HFFc6 (cell line): Measurements from ENCODE around the gene PACRG. TPM values are rescaled to one million over a fixed set of nuclear protein-coding genes. Genes with fewer than 3 reads are reported as not detected.
A peak's percentile ranks its signal among the peaks of the same experiment; 100 is the strongest.

Experiments used
- DNase-seq: peaks from one replicate; pipeline ENCODE4 v3.0.0-alpha.2; 2018
- H3K27ac Mint-ChIP-seq: 2 replicates; pipeline ENCODE4 v1.8.0; 2020; ENCODE audit warnings: mild to moderate bottlenecking, mixed read lengths
- H3K27me3 Mint-ChIP-seq: 2 replicates; pipeline ENCODE4 v1.8.0; 2021; ENCODE audit warnings: mild to moderate bottlenecking, moderate library complexity, mixed read lengths; ENCODE audit not compliant: insufficient read depth
- H3K36me3 Mint-ChIP-seq: 2 replicates; pipeline ENCODE4 v1.8.0; 2021; ENCODE audit warnings: low read depth, mixed read lengths
- H3K4me1 Mint-ChIP-seq: 2 replicates; pipeline ENCODE4 v1.8.0; 2020; ENCODE audit warnings: low read depth, mixed read lengths
- H3K4me3 Mint-ChIP-seq: 2 replicates; pipeline ENCODE4 v1.8.0; 2020; ENCODE audit warnings: mild to moderate bottlenecking, moderate library complexity, mixed read lengths
- H3K9me3 Mint-ChIP-seq: 2 replicates; pipeline ENCODE4 v1.8.0; 2020; ENCODE audit warnings: mild to moderate bottlenecking, mixed read lengths
- total RNA-seq, 6 experiments: library from RNA; stranded (reverse); fragmentation: NEBNext Ultra II Directional; extraction: Animal tissue kit (Norgen Biotek cat#: 25700); gene quantifications; 2 replicates in 1 of 6; 3 replicates in 5 of 6; pipeline ENCODE4 v1.2.3, GENCODE V29; 2021
- TF ChIP-seq, protein P1 (sequence below): fragments of 200-600 bp; sonication (generic); IDR thresholded peaks from 2 replicates; pipeline ENCODE4 v1.5.0; 2021; ENCODE audit warnings: antibody characterized with exemption, mild to moderate bottlenecking

PACRG gene
- total RNA-seq, 6 experiments from 2014 or later, result not detected

DNA sequence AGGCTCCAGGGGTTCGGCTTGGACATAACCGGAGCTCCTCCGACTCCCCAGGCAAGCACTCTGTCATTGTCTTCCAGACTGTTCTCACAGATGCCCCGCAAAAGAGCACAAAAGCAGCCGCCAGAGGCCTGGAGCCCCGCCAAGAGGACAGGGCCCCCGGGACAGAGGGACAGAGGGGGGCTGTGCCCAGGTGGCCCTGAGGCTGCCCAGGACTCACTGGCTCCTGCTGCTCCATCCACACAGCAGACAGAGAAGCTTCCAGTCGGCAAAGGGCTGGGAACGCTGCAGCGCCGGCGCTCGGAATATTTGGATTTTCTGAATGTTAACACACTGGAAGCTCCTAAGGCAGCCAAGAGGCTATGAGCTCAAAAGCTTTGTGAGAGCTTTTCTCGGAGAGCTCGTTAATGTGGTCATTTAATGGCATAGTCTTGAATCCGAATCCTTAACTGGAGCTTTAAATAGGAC lies 618.8 kb downstream of the PACRG start:
- Mint-ChIP-seq H3K27ac (no peak overlapping the region), H3K4me1 (peaks cover 30% of the 10 kb centered on the region; the same call in 1 of the 2 replicates), H3K36me3 (no peaks in the 10 kb centered on the region), H3K27me3 (peaks cover 6% of the 10 kb centered on the region; the same call in 1 of the 2 replicates), H3K4me3 (no peak overlapping the region), H3K9me3 (peaks cover 6% of the 10 kb centered on the region; the same call in 1 of the 2 replicates)
- TF ChIP-seq, protein P1, sequence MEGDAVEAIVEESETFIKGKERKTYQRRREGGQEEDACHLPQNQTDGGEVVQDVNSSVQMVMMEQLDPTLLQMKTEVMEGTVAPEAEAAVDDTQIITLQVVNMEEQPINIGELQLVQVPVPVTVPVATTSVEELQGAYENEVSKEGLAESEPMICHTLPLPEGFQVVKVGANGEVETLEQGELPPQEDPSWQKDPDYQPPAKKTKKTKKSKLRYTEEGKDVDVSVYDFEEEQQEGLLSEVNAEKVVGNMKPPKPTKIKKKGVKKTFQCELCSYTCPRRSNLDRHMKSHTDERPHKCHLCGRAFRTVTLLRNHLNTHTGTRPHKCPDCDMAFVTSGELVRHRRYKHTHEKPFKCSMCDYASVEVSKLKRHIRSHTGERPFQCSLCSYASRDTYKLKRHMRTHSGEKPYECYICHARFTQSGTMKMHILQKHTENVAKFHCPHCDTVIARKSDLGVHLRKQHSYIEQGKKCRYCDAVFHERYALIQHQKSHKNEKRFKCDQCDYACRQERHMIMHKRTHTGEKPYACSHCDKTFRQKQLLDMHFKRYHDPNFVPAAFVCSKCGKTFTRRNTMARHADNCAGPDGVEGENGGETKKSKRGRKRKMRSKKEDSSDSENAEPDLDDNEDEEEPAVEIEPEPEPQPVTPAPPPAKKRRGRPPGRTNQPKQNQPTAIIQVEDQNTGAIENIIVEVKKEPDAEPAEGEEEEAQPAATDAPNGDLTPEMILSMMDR, result no peak
- no peak for DNase-seq

DNA sequence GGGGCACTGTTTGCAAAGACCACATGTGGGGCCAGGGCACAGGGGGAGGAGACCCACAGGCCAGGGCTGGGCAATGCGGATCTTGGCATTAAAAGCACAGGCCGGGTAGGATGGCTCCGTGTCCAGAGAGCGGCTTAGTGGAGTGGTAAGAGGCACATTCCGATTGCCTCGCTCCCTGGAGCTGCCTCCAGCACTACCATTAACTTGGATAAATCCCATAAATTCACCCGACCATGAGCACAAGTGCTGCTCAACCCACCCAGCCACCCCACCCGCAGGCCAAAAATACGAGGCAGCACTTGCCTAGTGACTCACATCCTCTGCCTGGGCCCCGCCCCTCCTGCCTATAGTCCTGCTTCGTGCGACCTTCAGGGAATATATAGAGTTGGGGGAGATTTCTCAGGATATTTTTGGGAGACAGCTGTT lies 619.3 kb downstream of the PACRG start:
- DNase-seq, result no peak
- TF ChIP-seq, protein P1, result no peak
- Mint-ChIP-seq H3K27ac (peak overlapping the region; percentile 19; the same call in 1 of the 2 replicates), H3K9me3 (peaks cover 6% of the 10 kb centered on the region; the same call in 1 of the 2 replicates), H3K27me3 (peaks cover 6% of the 10 kb centered on the region; the same call in 1 of the 2 replicates), H3K4me3 (no peak overlapping the region), H3K36me3 (no peaks in the 10 kb centered on the region), H3K4me1 (peaks cover 30% of the 10 kb centered on the region; the same call in 1 of the 2 replicates)

DNA sequence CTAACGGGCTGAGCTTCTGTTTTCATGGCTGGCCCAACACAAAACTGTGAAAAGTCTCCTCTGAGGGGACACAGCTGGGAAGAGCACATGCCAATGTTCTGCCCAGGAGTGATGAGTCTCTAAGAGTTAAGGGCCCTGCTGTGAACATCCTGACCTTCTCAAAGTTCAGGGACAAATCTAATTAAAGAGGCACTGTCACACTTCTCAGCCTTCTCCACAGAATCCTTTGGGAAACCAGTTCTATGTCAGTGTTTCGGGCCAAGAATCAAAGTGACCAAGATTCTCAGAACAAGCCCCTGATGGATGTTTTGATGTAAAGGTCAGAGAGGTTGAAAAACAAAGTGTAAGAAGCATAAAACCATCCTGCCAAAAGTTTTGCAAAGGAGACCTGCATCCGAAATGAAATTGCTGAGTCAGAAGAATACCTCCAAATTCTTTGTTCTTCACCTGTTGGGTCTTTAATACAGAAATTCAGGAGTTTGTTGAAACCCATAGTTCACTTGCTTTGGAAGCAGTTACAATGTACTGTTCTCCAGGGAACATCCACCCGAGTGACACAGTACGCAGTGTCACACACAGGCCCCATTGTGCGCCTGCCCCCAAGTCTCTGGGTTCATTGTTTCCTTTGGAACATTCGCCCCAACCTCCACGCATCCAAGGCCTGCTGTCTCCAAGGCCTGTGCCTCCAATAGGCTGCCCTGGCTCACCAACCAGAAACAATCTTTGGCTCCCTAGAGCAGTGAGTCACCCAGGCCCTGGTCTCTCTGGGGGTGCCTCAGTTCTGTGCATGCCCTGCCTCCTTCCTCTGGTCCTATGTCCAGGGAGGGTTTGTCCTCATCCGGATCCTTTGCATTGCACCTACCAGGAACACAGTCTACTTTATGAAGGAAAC lies 621.3 kb downstream of the PACRG start:
- Mint-ChIP-seq H3K4me1 (peaks cover 36% of the 10 kb centered on the region; the same call in 1 of the 2 replicates), H3K4me3 (no peak overlapping the region)

DNA sequence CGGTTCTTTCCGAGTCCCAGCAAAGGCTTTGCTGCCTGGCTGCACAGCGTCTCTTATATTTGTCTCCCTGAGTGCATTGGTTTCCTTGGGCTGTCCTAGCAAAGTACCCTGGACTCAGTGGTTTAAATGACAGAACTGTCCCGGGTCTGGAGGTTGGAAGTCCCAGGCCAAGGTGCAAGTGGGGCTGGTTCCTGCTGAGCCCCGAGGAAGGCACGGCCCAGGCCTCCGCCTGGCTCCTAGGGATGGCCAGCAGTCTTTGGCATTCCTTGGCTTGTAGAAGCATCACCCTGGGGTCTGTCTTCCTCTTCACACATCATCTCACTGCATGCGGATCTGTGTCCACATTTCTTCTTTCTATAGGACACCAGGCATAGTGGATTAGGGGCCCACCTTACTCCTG lies 621.9 kb downstream of the PACRG start:
- H3K4me1 Mint-ChIP-seq, result peaks cover 36% of the 10 kb centered on the region; the same call in 1 of the 2 replicates
- H3K27me3 Mint-ChIP-seq, result peaks cover 6% of the 10 kb centered on the region; the same call in 1 of the 2 replicates
- no peak overlapping the region; the same call in 1 of the 2 replicates for H3K27ac Mint-ChIP-seq

More for the DNA sequence above, 621.3 kb downstream of the PACRG start:
- TF ChIP-seq, protein P1, result no peak
- peaks cover 6% of the 10 kb centered on the region; the same call in 1 of the 2 replicates for H3K27me3 Mint-ChIP-seq
- no peaks in the 10 kb centered on the region for H3K36me3 Mint-ChIP-seq
- DNase-seq, result no peak
- peak overlapping the region; percentile 1; the same call in 1 of the 2 replicates for H3K27ac Mint-ChIP-seq
- H3K9me3 Mint-ChIP-seq, result peaks cover 6% of the 10 kb centered on the region; the same call in 1 of the 2 replicates

DNA sequence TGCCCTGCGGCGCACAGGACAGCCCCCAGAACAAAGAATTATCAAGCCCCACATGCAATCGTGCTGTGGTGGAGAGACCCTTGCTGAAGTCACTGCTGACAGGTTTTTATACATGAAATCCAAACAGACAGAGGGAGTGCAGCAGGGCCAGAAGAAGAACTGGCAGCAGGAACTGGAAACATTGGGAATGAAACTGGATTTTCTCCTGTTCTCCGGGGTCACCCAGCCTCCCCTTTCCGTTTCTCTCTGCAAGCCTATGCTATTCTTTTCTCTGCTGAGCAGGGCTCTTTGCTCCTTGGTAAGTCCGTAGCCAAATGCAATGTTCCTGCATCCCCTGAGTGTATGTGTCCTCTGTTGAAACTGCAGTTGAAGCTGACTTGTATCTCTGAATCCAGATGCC lies 623.2 kb downstream of the PACRG start:
- H3K27ac Mint-ChIP-seq, result no peak overlapping the region
- peaks cover 9% of the 10 kb centered on the region; the same call in 1 of the 2 replicates for H3K27me3 Mint-ChIP-seq
- H3K36me3 Mint-ChIP-seq, result no peaks in the 10 kb centered on the region
- DNase-seq, result no peak
- H3K9me3 Mint-ChIP-seq, result no peaks in the 10 kb centered on the region; the same call in 1 of the 2 replicates
- H3K4me1 Mint-ChIP-seq, result peaks cover 36% of the 10 kb centered on the region
- TF ChIP-seq, protein P1, result no peak
- no peak overlapping the region for H3K4me3 Mint-ChIP-seq

More for the DNA sequence above, 621.9 kb downstream of the PACRG start:
- no peaks in the 10 kb centered on the region for H3K36me3 Mint-ChIP-seq
- no peak overlapping the region for H3K4me3 Mint-ChIP-seq
- peaks cover 4% of the 10 kb centered on the region; the same call in 1 of the 2 replicates for H3K9me3 Mint-ChIP-seq
- TF ChIP-seq, protein P1, result no peak
- no peak for DNase-seq
